GM21367 (cell line): Measurements from ENCODE around the gene PLG.
A peak's percentile ranks its signal among the peaks of the same experiment; 100 is the strongest.
"Not testable (repeated sequence)": the region's sequence is repeated elsewhere in the genome, so short reads cannot be mapped to it uniquely, and the experiment has no call there.

Source experiments
- ATAC-seq: cut with Tn5 transposase; IDR thresholded peaks from one replicate; pipeline ENCODE4 v1.9.1; 2021; ENCODE audit not compliant: unreplicated experiment

The PLG gene

GRCh38 chr6:160701918-160702680, at the start of gene PLG:
TSS of gene PLG (plus strand) at chr6:160702244. CDS start at chr6:160702305, 61 bp downstream.
- not testable (repeated sequence) for ATAC-seq

GRCh38 chr6:160659562-160659961, 42.5 kb upstream of the PLG start:
- ATAC-seq: no peak

GRCh38 chr6:160661216-160661615, 40.8 kb upstream of the PLG start:
- no peak for ATAC-seq

GRCh38 chr6:160662429-160662828, 39.6 kb upstream of the PLG start:
- no peak for ATAC-seq

GRCh38 chr6:160662842-160663241, 39.2 kb upstream of the PLG start:
- no peak for ATAC-seq

GRCh38 chr6:160664198-160664597, 37.8 kb upstream of the PLG start, which contains the start of gene LPA:
TSS of gene LPA (minus strand) at chr6:160664275. CDS start at chr6:160664214, 61 bp downstream.
- ATAC-seq: not testable (repeated sequence)

- ATAC-seq: peak; percentile 90
Observed at GRCh38 chr6:160667639-160668481, 34.2 kb upstream of the PLG start.

GRCh38 chr6:160668589-160668988, 33.5 kb upstream of the PLG start:
- ATAC-seq: no peak

GRCh38 chr6:160676418-160676817, 25.6 kb upstream of the PLG start:
- not testable (repeated sequence) for ATAC-seq

GRCh38 chr6:160678230-160678629, 23.8 kb upstream of the PLG start:
- ATAC-seq: no peak

- ATAC-seq: no peak
Observed at GRCh38 chr6:160678744-160679401, 23.2 kb upstream of the PLG start.

GRCh38 chr6:160679402-160679769, 22.7 kb upstream of the PLG start:
- ATAC-seq: no peak

- not testable (repeated sequence) for ATAC-seq
Observed at GRCh38 chr6:160685101-160685761, 16.8 kb upstream of the PLG start.

- ATAC-seq: no peak
Observed at GRCh38 chr6:160685762-160686450, 16.1 kb upstream of the PLG start.

GRCh38 chr6:160690458-160690857, 11.6 kb upstream of the PLG start:
- no peak for ATAC-seq

- ATAC-seq: no peak
Observed at GRCh38 chr6:160691617-160692016, 10.4 kb upstream of the PLG start.

- ATAC-seq: no peak
Observed at GRCh38 chr6:160692369-160692959, 9.6 kb upstream of the PLG start.

GRCh38 chr6:160695025-160695424, 7.0 kb upstream of the PLG start:
- ATAC-seq: not testable (repeated sequence)

GRCh38 chr6:160695622-160696021, 6.4 kb upstream of the PLG start:
- not testable (repeated sequence) for ATAC-seq

- ATAC-seq: not testable (repeated sequence)
Observed at GRCh38 chr6:160696884-160697283, 5.2 kb upstream of the PLG start.
